ENCODE data around the gene HNRNPLL.
A peak's percentile ranks its signal among the peaks of the same experiment; 100 is the strongest.

DNA sequence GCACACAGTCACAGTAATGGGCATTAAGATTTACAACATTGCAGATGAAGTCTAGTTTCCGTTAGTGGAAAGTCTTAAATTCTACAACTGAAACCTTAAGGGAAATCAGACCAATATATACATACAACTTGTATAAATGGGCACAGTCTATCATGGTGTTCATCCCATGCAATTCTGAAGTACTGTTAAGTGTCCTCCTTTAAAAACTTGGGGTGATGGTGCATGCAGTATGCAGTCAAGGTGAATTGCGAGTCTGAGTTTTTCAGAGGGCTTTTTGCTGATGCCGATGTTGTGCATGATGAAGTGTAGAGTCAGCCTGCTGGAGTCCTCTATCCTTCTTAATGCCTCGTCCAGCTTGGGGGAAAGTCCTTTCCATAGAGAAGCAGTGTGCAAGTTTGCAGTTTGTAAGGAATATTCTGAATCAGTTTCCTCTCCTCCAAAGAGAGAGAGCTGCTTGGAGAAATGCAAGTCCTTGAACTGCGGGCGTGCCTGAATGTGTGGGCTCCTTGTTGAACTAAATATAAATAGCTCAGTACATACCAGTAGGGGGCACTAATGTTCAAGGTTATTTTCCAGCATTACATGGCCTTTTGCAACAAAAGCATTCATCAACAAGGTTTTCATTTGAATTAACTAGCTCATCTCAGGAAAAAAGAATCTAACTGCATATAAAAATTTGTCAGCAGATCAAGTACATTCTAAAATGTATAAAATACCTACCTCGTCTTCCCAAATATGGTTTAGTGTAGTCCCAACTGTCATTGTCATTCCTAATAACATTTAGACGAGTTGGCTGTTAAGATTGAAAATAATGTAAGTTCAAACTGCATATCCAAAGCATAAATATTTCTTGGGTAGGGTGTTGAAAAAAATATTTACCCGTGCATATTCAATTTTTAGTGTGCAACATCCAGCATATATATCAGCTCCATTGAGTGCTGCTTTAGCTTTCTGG is 21.3 kb downstream of the HNRNPLL start:
- peak; percentile 53 to 62 for TF ChIP-seq CTCF (conservative IDR thresholded peaks at IDR 0.05 in 1 of 2, IDR thresholded peaks at IDR 0.05 in 1 of 2; ENCODE audit: extremely low read depth in 1 of 2, insufficient read depth in 1 of 2, low read depth in 1 of 2, low read length in 2 of 2)
- no peak for TF ChIP-seq EZH2 (IDR thresholded peaks at IDR 0.05; ENCODE audit: borderline replicate concordance, low read length)
